ENCODE data around the gene ARHGEF4.
A peak's percentile ranks its signal among the peaks of the same experiment; 100 is the strongest.

Gene ARHGEF4

DNA sequence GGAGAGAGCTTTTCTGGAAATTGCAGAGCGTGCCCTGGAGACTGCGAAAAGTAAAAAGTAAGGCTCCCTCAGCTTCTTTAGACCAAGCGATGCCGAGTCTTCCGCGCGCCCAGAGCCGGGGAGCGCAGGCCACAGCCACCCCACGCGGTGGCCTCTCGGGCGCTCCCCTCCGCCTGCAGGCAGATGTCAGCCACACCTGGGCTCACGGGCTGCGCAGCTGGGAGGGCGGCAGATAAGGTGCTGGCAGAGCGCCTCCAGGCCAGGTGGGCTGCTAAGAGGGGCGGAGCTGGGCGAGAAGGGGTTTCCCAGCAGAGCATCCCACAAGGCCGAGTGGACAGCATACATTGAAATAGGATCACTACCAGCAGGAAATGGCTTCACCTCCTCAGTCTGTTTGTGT, 81.7 kb downstream of the ARHGEF4 start:
- no peak for DNase-seq (ENCODE audit: low spot score)

DNA sequence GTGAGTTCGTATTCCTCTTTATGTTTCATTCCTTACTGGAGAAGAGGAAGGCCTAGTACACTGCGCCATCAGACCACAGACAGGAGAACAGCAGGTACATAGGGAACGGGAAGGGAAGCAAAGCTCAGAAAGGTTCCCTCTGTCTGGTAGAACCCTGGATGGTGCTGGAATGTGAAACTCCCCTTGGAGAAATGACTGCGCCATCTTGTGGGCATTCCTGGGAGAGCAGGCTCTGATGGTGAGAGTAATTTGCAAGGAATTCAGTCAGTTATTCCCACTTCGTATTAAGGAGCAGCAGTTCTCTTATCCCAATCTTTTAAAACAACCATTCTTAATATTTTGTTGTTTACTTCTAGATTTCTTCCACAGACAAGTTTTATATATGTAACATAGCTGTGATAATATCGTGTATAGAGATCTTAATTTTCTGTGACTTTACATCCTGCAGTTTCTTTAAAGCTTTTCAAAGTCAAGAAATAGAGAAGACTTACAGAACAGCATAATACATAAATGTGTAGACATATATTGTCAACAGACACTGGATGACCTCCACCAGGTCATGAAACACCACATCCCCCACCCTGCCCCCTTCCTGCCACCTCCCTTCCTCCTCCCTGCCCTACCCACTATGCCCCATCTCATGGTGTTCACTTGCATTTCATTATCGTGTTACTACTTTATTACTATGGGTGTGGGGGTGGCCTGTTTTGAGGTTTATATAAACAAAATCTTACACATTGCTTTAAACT, 83.9 kb downstream of the ARHGEF4 start:
- peak; percentile 86 for DNase-seq (ENCODE audit: low spot score)

DNA sequence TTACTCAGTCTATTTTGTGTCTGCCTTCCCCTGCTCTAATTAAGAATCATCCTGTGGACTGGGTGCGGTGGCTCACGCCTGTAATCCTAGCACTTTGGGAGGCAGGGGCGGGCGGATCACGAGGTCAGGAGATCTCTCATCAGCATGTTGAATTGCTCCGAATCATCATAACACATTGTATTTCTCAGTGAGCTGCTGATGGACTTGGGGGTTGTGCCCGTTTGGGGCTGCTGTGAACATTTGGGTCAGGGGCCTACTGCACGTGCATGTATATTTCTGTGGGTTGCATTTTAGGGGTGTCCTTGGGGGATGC, 84.4 kb downstream of the ARHGEF4 start:
- DNase-seq (ENCODE audit: low spot score) = no peak

DNA sequence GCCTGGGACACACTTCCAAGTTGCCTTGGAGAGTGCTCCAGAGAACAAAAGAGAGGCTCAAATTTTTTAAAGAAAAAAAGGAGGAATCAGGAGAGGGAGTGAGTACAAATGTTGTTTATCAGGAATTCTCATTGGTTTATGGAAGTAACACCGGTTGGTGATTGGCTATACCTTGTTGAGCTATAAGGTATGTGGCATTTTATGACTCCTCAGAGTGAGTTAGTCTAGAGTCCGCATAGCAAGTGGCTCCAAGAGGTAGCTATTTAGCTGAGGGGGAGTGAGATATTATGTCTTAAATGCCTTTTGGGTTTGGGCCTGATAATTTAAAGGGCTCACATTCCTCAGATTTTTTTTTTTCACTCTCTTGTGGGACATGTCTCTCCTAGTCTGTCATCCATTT, 85.7 kb downstream of the ARHGEF4 start:
- DNase-seq (ENCODE audit: low spot score) = no peak

DNA sequence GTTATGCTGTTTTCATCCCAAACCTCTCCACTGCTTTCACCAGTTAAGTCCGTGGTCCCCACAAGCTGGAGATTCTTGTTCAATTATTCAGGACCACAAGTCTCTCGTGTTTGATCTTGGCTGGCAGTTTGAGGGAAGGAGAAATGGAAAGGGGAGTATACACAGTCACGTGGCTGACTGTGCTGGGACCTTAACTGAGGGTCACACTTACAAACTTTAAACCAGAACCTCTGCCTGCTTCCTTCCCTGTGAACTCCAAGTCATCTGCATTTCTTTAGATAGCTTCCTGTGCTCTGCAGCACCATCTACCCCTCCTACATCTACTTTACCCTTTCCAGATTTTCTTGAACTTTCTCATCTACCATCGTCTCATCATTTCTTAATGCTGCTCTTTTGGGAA, 91.7 kb downstream of the ARHGEF4 start:
- DNase-seq (ENCODE audit: low spot score) = no peak

DNA sequence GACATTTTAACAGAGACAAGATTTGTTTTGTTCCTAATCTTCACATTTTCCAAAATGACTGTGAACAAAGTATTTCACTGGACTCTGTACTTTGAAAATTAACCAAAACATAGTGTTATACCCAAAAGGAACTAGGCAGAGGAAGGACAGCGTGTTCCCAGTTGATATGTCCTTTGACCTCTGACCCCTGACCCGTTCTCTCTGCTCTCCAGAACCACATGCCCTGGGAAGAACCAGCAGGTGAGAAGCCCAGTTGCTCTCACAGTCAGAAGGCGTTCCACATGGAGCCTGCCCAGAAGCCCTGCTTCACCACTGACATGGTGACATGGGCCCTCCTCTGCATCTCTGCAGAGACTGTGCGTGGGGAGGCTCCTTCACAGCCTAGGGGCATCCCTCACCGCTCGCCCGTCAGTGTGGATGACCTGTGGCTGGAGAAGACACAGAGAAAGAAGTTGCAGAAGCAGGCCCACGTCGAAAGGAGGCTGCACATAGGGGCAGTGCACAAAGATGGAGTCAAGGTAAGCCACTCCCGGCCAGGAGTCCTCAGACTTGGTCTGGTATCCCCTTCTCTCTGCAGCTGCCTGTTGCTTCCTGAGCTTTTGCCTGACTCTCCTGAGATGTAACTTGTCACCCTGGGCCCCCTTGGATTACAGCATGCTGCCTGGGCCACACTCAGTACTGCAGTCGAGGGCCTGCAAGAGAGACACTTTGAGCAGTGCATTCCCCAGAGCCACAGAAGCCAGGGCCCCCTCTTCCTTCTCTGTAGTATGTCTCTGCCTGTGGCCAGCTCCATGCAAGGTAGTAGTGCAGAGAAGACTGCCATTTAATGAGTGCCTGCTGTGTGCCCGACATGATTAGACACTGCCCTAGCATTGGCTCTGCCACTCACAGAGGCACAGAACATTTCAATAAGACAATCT, 94.3 kb downstream of the ARHGEF4 start:
- no peak for DNase-seq (ENCODE audit: low spot score)

DNA sequence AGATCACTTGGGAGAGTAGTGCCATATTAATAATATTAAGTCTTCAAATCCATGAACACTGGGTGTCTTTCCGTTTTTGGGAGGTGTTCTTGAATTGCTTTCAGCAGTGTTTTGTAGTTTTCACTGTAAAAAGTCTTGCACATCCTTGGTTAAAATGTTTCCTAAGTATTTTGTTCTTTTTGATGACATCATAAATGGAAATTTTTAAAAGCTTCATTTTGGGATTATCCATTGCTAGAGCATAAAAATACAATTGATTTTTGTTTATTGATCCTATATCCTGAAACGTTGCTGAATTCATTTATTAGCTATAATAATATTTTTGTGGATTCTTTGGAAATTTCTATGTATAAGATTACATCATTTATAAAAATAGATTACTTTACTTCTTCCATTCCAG, 96.8 kb downstream of the ARHGEF4 start:
- DNase-seq (ENCODE audit: low spot score) = no peak

DNA sequence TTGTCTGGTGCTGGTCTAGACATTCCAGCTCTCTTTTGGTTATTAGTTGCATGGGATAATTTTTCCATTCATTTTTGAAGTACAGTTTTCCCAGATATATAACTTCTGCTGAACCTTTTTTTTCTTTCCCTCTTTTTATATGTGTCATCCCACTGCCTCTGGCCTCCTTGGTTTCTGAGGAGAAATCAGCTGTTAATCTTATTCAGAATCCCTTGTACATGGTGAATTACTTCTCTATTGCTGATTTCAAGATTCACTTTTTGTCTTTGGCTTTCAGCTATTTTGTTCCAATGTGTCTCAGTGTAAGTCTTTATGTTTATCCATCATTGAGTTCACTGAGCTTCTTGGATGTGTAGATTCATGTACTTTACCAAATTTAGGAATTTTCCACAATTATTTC, 99.7 kb downstream of the ARHGEF4 start:
- DNase-seq (ENCODE audit: low spot score) = no peak

DNA sequence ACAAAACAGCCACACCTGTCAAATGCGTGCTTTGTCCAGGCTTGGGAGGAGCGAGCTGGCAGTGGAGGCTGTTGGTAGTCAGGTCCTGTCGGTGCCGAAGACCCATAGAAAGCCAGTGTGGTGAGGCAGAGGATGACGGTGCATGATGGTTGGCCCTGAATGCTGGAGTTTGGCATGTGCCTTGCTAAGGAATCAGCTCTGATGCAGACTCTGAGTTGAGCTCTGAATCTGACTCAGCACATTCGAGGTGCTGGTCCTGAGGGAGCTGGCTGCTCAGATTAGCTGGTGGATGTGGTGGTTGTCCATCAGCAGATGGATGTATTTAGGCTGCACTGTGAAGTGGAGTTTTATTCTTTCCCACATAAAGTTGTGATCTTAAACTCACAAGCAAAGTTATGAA, 111.3 kb downstream of the ARHGEF4 start:
- no peak for DNase-seq (ENCODE audit: low spot score)

DNA sequence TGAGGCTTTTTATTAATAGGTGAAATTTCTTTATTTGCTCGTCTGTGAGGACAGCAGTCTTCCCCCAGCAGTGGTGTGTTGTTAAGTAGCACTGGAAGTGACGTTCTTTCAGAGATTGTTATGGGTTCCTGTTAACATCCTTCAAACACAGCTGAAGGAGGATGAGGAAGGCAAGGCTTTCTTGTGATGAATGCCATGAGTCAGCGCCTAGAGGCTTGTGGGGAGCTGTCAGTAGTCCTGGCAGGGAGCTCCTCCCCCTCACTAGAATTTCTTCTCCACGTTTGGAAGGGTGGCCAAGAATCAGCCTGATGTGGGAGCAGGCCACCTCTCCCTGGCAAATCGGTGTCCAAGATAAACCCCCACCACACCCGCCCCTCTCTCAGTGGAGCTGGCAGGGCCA, 113.2 kb downstream of the ARHGEF4 start:
- no peak for DNase-seq (ENCODE audit: low spot score)

DNA sequence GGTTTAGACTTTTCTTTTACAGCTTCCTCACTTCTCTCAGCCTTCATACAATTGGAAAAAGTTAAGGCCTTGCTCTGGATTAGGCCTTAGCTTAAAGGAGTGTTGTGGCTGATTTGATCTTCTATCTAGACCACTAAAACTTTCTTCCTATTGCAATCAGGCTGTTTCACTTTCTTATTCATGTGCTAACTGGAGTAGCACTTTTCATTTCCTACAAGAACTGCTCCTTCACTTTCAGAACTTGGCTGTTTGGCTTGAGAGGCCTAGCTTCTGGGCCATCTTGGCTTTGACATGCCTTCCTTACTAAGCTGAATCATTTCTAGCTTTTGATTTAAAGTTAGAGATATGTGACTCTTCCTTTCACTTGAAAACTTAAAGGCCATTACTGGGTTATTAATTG, 114.3 kb downstream of the ARHGEF4 start:
- DNase-seq (ENCODE audit: low spot score) = no peak

DNA sequence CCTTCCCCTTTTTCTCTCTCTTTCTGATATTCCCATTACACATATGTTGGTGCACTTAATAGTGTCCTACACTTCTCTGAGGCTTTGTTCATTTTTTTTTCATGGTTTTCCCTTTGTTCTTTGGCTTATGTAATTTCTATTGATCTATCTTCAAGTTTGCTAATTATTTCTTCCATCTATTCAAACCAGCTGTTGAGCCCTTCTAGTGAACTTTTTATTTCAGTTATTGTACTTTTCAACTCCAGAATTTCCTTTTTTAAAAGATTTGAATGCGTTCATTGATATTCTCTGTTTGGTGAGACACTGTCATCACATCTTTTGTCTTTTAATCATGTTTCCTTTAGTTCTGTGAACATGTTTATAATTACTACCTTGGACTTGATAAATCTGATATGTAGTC, 118.2 kb downstream of the ARHGEF4 start:
- no peak for DNase-seq (ENCODE audit: low spot score)

DNA sequence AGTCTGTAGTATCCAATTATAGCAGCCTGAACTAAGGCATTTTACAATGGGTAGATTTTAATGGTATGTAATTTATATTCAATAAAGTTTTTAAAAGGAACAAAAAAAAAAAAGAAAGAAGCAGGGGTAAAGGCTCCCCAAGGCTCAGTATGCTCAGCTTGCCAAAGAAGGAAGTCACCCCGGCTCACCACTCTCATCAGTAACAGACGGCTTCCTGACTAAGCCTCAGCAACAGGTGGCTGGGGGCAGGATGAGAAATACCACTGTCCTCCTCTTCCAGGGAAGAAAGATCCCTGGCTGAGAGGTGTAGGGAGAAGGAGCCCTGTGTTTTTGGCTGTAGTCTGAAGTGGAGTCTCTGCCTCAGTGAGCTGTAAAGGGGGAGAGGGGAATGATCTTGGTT, 121.2 kb downstream of the ARHGEF4 start:
- no peak for DNase-seq (ENCODE audit: low spot score)

DNA sequence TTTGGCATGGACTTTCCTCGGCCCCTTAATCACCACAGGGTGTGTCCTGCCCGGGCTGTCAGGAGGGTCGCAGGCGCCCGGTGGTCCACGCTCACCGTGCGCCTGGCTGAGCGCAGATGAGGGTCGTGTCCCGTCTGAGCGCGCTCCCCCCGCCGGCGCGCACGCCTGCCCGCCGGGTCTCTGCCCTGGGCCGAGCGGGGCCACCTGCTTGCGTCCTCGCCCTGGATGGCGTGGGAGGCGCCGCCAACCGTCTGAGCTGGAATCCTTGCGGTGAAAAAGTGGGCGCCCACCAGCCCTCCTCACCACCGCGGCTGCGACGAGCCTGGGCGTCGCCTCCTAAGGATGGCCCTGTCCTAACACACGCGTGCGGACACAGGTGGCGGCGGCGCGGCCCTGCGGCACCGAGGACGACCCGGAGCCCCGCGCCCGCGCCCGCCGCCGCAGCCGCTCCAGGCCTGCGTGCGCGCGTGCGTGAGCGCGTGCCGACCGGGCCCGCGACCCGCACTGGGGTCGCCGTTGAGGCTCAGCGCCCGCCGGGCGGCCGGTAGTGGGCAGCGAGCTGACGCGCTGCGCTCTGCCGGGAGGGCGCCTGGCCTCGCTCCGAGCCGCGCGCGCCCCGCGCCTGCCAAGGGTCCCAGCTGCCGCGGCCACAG, 126.6 kb downstream of the ARHGEF4 start:
- DNase-seq (ENCODE audit: low spot score) = no peak

DNA sequence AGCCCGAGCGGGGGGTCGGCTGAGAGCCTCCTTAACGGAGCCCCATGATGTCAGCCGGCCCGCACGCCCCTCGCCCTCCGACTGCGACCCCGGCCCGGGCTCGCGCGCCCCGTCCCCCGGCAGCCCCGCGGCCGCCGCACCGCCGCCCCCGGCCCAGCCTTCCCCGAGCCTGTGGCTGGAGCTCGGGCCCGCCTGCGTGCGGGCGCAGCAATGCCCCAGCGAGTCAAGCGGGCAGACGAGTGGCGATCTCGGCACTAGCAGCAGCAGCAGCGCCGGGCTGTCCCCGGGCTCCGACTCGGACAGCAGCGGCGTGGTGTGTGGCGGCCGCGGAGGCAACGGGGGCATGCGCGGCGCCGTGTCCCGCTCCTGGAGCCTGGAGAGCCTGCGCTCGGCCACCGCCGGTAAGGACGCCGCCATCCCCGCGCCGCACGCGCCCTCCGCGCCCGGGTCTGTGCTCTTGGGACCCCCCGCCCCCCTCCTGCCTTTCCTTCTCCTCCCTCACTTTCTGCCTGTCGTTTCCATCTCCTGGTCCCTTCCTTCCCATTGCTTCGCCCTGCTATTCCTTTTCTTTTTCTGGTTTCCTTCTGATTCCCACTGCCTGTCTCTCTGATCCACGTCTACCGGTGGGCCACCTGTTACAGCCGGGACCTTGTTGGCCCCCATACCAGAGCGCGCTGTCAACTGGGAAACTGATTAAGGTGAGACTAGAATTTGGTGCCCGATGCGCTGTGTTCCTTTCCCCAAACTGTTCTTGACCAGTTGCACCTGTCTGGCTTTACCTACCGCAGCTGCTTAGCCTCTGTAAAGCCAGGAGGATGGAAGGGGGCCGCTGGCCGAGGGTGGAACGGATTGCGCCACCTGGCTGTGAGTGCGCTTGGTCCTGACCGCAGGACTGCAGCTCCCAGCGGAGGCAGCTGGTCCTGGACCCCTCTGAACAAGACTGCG, 127.4 kb downstream of the ARHGEF4 start:
- DNase-seq (ENCODE audit: low spot score) = no peak

DNA sequence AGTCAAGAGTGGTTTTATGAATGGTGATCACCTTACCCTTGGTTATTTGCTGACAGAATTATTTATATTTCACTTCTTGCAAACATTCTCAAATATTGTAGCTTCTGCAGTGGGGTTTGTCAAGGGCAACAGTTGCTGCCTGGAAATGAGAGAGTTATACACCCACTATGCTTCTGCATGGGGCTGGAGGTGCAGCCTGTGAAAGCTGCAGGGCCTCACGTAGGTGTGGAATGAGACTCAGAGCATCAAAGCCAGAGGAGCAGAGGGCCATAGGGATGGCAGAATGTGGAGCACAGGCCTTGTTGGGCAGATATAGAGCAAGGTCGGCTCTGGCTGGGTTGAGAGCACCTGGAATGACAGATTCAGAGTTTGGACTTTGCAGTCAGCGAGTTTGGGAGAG, 128.2 kb downstream of the ARHGEF4 start:
- no peak for DNase-seq (ENCODE audit: low spot score)

DNA sequence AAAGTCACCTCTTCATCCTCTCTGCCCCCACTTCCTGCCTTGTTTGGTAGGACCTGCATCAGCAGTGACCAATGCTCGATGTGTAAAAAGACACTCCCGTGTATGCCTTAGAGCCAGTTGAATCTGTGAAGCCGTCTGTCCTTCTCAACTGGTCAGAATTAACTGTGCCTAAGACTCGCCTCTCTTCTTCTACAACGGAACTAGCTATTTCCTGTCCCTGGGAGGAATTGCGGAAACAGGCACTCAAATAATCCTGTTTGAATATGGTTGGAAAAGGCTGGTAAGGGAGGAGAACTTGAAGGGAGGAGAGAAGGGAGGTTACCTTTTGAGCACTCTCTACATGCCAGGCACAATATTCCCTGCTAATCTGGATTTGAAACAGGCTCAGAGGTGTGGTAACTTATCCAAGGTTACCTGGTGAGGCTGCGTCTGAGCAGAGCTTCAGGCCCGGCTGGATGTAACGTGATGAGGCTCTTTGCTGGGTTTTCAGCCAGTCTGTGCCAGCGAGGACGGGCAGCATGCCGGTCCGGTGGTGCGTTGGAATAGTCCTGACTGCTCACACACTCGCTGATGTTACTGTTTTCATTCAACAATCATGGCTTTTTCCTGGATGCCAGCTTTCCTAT, 129.5 kb downstream of the ARHGEF4 start:
- DNase-seq (ENCODE audit: low spot score) = no peak

DNA sequence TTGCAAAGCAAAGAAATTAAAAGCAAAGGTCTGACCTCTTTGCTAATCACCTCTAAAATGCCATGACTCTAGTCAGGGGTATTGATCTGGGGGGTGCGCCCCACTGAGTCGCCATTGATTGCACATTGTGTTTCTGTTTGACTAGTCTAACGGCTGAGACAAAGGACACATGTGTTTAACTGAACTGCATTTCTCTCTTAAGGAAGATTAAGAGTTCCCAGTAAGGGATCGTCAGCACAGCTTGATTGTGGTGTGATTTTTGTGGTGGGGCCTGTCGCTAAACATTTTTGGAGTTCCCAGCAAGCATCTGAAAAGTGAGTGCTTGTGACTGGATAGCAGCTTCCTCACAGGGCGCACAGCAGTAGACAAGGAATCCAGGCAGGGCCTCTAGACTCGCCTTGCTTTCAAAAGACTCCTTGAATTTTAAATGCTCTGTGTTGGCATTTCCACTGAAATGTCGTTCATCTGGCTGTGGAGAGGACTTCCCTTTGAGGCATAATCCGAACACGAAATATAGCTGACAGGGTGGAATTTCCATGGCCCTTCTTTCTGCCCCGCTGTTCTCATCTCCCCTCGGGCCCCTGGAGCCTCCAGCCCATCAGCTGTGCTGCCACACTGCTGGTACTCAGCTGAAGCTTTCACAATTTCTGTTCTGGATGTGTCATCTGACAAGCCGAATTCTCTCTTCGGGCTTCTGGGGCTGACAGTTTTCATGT, 130.2 kb downstream of the ARHGEF4 start:
- DNase-seq (ENCODE audit: low spot score) = no peak

DNA sequence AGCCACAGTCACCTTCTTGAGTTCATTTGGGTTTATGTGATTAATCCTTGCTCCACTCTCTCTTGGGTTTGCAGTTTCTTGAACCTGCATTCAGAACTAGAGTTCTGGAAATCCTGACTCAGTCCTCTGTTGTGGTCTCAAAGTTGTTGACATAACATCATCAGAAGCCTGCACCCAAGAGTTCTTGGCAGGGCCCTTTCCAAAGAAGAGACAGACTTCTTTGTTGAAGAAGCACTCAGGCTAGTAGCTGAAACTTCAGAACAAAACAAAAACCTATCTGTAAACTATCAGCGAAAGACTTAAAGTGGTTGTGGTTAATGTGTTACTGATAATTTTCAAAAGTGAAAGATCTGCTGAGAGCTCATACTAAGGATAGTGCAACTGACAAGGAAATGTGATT, 135.7 kb downstream of the ARHGEF4 start:
- peak; percentile 11 for DNase-seq (ENCODE audit: low spot score)

DNA sequence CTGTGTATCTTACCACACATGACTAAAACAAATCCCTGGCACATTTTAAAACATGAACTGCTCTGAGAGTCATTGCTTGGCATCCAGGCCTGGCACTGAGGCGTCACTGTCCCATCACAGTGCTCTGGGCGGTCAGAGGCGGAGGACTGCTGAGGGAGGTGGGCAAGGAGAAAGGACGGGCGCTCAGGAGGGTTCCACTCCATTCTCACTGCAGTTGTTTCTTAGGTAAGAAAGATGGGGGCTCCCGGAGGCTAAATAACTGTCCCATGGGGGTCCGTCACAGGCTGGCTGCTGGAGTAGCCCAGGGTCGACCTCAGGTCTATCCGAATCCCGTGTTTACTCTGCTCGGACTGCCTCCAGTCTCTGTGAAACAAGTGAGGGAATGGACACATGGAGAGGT, 139.0 kb downstream of the ARHGEF4 start:
- no peak for DNase-seq (ENCODE audit: low spot score)

All from pons (tissue), 1 donor.